Neural progenitor cell (in vitro differentiated cells): ENCODE data around the gene CTU1. TPM values are rescaled to one million over a fixed set of nuclear protein-coding genes. Genes with fewer than 3 reads are reported as not detected.
A peak's percentile ranks its signal among the peaks of the same experiment; 100 is the strongest.

ENCODE experiments used
- DNase-seq: peaks from one replicate; pipeline ENCODE4 v3.0.0-alpha.2; 2016; ENCODE audit warnings: low spot score
- H2AFZ ChIP-seq: fragments of 200-600 bp; sonication (generic); replicated peaks from 2 replicates; pipeline ENCODE4 v1.6.1; 2016; ENCODE audit warnings: antibody characterized with exemption
- H3F3A ChIP-seq: fragments of 200-600 bp; sonication (generic); 2 replicates; pipeline ENCODE4 v1.6.1; 2016; ENCODE audit warnings: antibody characterized with exemption, low read depth
- H3K27ac ChIP-seq: fragments of 200-600 bp; sonication (generic); 2 replicates; pipeline ENCODE4 v1.5.1; 2016; ENCODE audit warnings: mild to moderate bottlenecking
- H3K27me3 ChIP-seq: fragments of 200-600 bp; sonication (generic); 2 replicates; pipeline ENCODE4 v1.6.1; 2016; ENCODE audit warnings: mild to moderate bottlenecking, moderate library complexity
- H3K36me3 ChIP-seq: fragments of 200-600 bp; sonication (generic); 2 replicates; pipeline ENCODE4 v1.5.1; 2016
- H3K4me1 ChIP-seq: fragments of 200-600 bp; sonication (generic); 2 replicates; pipeline ENCODE4 v1.6.1; 2016; ENCODE audit warnings: mixed run types
- H3K4me2 ChIP-seq: fragments of 200-600 bp; sonication (generic); 2 replicates; pipeline ENCODE4 v1.6.1; 2016
- H3K4me3 ChIP-seq: fragments of 200-600 bp; sonication (generic); 2 replicates; pipeline ENCODE4 v1.5.1; 2016
- H3K79me2 ChIP-seq: fragments of 200-600 bp; sonication (generic); 2 replicates; pipeline ENCODE4 v1.6.1; 2016; ENCODE audit warnings: low read depth
- H3K9ac ChIP-seq: fragments of 200-600 bp; sonication (generic); 2 replicates; pipeline ENCODE4 v1.6.1; 2016
- H3K9me3 ChIP-seq: fragments of 200-600 bp; sonication (generic); 2 replicates; pipeline ENCODE4 v1.5.1; 2016; ENCODE audit warnings: low read depth
- H4K20me1 ChIP-seq: fragments of 200-600 bp; sonication (generic); 2 replicates; pipeline ENCODE4 v1.6.1; 2016; ENCODE audit warnings: low read depth
- H3K27ac Mint-ChIP-seq: 3 replicates; pipeline ENCODE4 v1.8.0; 2021; ENCODE audit warnings: mixed read lengths
- H3K27me3 Mint-ChIP-seq: 2 replicates; pipeline ENCODE4 v1.8.0; 2022; ENCODE audit warnings: low read depth, mild to moderate bottlenecking, inconsistent platforms, moderate library complexity, mixed read lengths; ENCODE audit not compliant: insufficient read depth
- H3K36me3 Mint-ChIP-seq: 3 replicates; pipeline ENCODE4 v1.8.0; 2021; ENCODE audit warnings: mixed read lengths
- H3K4me1 Mint-ChIP-seq: 3 replicates; pipeline ENCODE4 v1.8.0; 2021; ENCODE audit warnings: mixed read lengths
- H3K4me3 Mint-ChIP-seq: 3 replicates; pipeline ENCODE4 v1.8.0; 2021; ENCODE audit warnings: mild to moderate bottlenecking, moderate library complexity, mixed read lengths
- H3K9me3 Mint-ChIP-seq: 3 replicates; pipeline ENCODE4 v1.8.0; 2020; ENCODE audit warnings: mixed read lengths
- EZH2 ChIP-seq: fragments of 200-600 bp; sonication (generic); IDR thresholded peaks from 2 replicates; pipeline ENCODE4 v1.6.1; 2017; ENCODE audit warnings: antibody characterized with exemption, mild to moderate bottlenecking, moderate library complexity
- EZH2phosphoT487 ChIP-seq: fragments of 200-600 bp; sonication (generic); IDR thresholded peaks from 2 replicates; pipeline ENCODE4 v1.6.1; 2017; ENCODE audit warnings: antibody characterized with exemption
- total RNA-seq: library from RNA; depleted of rRNA; stranded (reverse); fragments of >200 nt; gene quantifications from 2 replicates; pipeline ENCODE4 v1.2.3, GENCODE V29; 2015; ENCODE audit warnings: low replicate concordance
- TF ChIP-seq, protein P1 (sequence below): fragments of 200-600 bp; sonication (generic); IDR thresholded peaks from 2 replicates; pipeline ENCODE4 v1.5.1; 2017; ENCODE audit warnings: antibody characterized with exemption, mild to moderate bottlenecking

CTU1 gene
- total RNA-seq, 1 donor from 2014 or later = 0.24 TPM

GRCh38 chr19:51120160-51120559 lies 12.0 kb upstream of the CTU1 start:
- no peaks in the 10 kb centered on the region for H3K9me3 ChIP-seq
- no peaks in the 10 kb centered on the region for H3K4me1 Mint-ChIP-seq
- no peak overlapping the region for H3K27ac ChIP-seq
- no peaks in the 10 kb centered on the region for H3K36me3 ChIP-seq
- no peaks in the 10 kb centered on the region for H4K20me1 ChIP-seq
- no peak overlapping the region for H2AFZ ChIP-seq
- peaks cover 16% of the 10 kb centered on the region for H3K27me3 Mint-ChIP-seq
- H3K9ac ChIP-seq = no peak overlapping the region
- no peaks in the 10 kb centered on the region for H3K79me2 ChIP-seq
- peaks cover 18% of the 10 kb centered on the region for H3K27me3 ChIP-seq
- no peak overlapping the region for H3K4me2 ChIP-seq
- H3F3A ChIP-seq = no peaks in the 10 kb centered on the region
- no peak for DNase-seq
- H3K4me3 Mint-ChIP-seq = no peak overlapping the region
- no peaks in the 10 kb centered on the region for H3K4me1 ChIP-seq
- H3K27ac Mint-ChIP-seq = no peak overlapping the region
- TF ChIP-seq EZH2 = no peak
- no peaks in the 10 kb centered on the region for H3K36me3 Mint-ChIP-seq
- no peak overlapping the region for H3K4me3 ChIP-seq
- H3K9me3 Mint-ChIP-seq = no peaks in the 10 kb centered on the region

- H3K4me3 Mint-ChIP-seq = no peak overlapping the region
- H3K9me3 Mint-ChIP-seq = no peaks in the 10 kb centered on the region
- H3K4me3 ChIP-seq = no peak overlapping the region
- no peak overlapping the region for H3K4me2 ChIP-seq
- no peaks in the 10 kb centered on the region for H3K79me2 ChIP-seq
- no peaks in the 10 kb centered on the region for H3K4me1 ChIP-seq
- H3K27ac ChIP-seq = no peak overlapping the region
- no peaks in the 10 kb centered on the region for H3K36me3 ChIP-seq
- H4K20me1 ChIP-seq = no peaks in the 10 kb centered on the region
- TF ChIP-seq EZH2phosphoT487 (no peak), EZH2 (no peak)
- TF ChIP-seq, protein P1, sequence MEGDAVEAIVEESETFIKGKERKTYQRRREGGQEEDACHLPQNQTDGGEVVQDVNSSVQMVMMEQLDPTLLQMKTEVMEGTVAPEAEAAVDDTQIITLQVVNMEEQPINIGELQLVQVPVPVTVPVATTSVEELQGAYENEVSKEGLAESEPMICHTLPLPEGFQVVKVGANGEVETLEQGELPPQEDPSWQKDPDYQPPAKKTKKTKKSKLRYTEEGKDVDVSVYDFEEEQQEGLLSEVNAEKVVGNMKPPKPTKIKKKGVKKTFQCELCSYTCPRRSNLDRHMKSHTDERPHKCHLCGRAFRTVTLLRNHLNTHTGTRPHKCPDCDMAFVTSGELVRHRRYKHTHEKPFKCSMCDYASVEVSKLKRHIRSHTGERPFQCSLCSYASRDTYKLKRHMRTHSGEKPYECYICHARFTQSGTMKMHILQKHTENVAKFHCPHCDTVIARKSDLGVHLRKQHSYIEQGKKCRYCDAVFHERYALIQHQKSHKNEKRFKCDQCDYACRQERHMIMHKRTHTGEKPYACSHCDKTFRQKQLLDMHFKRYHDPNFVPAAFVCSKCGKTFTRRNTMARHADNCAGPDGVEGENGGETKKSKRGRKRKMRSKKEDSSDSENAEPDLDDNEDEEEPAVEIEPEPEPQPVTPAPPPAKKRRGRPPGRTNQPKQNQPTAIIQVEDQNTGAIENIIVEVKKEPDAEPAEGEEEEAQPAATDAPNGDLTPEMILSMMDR = no peak
- H3K4me1 Mint-ChIP-seq = no peaks in the 10 kb centered on the region
- H3K9me3 ChIP-seq = no peaks in the 10 kb centered on the region
- H3K27me3 ChIP-seq = peaks cover 21% of the 10 kb centered on the region
- H2AFZ ChIP-seq = peak overlapping the region; percentile 63
- H3K27me3 Mint-ChIP-seq = peaks cover 16% of the 10 kb centered on the region
- H3K9ac ChIP-seq = no peak overlapping the region
- H3K27ac Mint-ChIP-seq = no peak overlapping the region
- no peak for DNase-seq
- no peaks in the 10 kb centered on the region for H3K36me3 Mint-ChIP-seq
- no peaks in the 10 kb centered on the region for H3F3A ChIP-seq
Observed at GRCh38 chr19:51119611-51120010, 11.4 kb upstream of the CTU1 start.

- Mint-ChIP-seq H3K9me3 (no peaks in the 10 kb centered on the region), H3K4me3 (no peak overlapping the region), H3K36me3 (no peaks in the 10 kb centered on the region), H3K4me1 (no peaks in the 10 kb centered on the region), H3K27me3 (peaks cover 16% of the 10 kb centered on the region), H3K27ac (no peak overlapping the region)
- no peaks in the 10 kb centered on the region for H3F3A ChIP-seq
- no peak for DNase-seq
- H4K20me1 ChIP-seq = no peaks in the 10 kb centered on the region
- no peak overlapping the region for H3K4me2 ChIP-seq
- no peaks in the 10 kb centered on the region for H3K36me3 ChIP-seq
- peak overlapping the region; percentile 63 for H2AFZ ChIP-seq
- no peak overlapping the region for H3K27ac ChIP-seq
- peaks cover 27% of the 10 kb centered on the region for H3K27me3 ChIP-seq
- H3K9ac ChIP-seq = no peak overlapping the region
- no peaks in the 10 kb centered on the region for H3K4me1 ChIP-seq
- TF ChIP-seq EZH2phosphoT487 (no peak), EZH2 (no peak)
- TF ChIP-seq, protein P1 = no peak
- H3K9me3 ChIP-seq = no peaks in the 10 kb centered on the region
- no peak overlapping the region for H3K4me3 ChIP-seq
- no peaks in the 10 kb centered on the region for H3K79me2 ChIP-seq
Observed at GRCh38 chr19:51119101-51119500, 10.9 kb upstream of the CTU1 start.

- Histone ChIP-seq H3K27me3 (peaks cover 49% of the 10 kb centered on the region), H4K20me1 (no peaks in the 10 kb centered on the region), H3K27ac (no peak overlapping the region), H3K9ac (no peak overlapping the region), H3F3A (no peaks in the 10 kb centered on the region), H3K36me3 (no peaks in the 10 kb centered on the region), H3K4me2 (no peak overlapping the region), H3K9me3 (no peaks in the 10 kb centered on the region), H3K4me3 (no peak overlapping the region), H3K79me2 (no peaks in the 10 kb centered on the region), H2AFZ (no peak overlapping the region), H3K4me1 (no peaks in the 10 kb centered on the region)
- no peaks in the 10 kb centered on the region for H3K36me3 Mint-ChIP-seq
- peaks cover 10% of the 10 kb centered on the region for H3K27me3 Mint-ChIP-seq
- TF ChIP-seq, protein P1 = no peak
- TF ChIP-seq EZH2phosphoT487 = no peak
- DNase-seq = no peak
- no peaks in the 10 kb centered on the region for H3K4me1 Mint-ChIP-seq
- H3K27ac Mint-ChIP-seq = no peak overlapping the region
- H3K4me3 Mint-ChIP-seq = no peak overlapping the region
- H3K9me3 Mint-ChIP-seq = no peaks in the 10 kb centered on the region
Observed at GRCh38 chr19:51116736-51117286, 8.6 kb upstream of the CTU1 start.
